PC-3 (cell line): ENCODE data around the gene SLC24A3. TPM values are rescaled to one million over a fixed set of nuclear protein-coding genes. Genes with fewer than 3 reads are reported as not detected.

Source experiments
- ATAC-seq: fragments of 200-7000 bp; cut with Tn5 transposase; 2 replicates; pipeline ENCODE4 v1.9.1; 2020; ENCODE audit warnings: mild to moderate bottlenecking, moderate library complexity
- BruUV-seq: library from RNA; stranded (reverse); fragments of 400-500 nt; replicated peaks from 2 replicates; lab custom pipeline; 2021; lab: Mats Ljungman, UMichigan
- CTCF ChIA-PET: fragments of 300-600 bp; sonication (Branson Sonifier 250); formaldehyde crosslinking; loops from one replicate; lab custom pipeline; 2022; ENCODE audit warnings: antibody characterized with exemption; lab: Charles Lee
- POLR2A ChIA-PET: fragments of 300-600 bp; sonication (Branson Sonifier 250); formaldehyde crosslinking; loops from one replicate; lab custom pipeline; 2022; ENCODE audit warnings: antibody characterized with exemption; ENCODE audit not compliant: unreplicated experiment; lab: Charles Lee
- DNase-seq: peaks from one replicate; pipeline ENCODE4 v3.0.0-alpha.2; 2015
- H2AFZ ChIP-seq: fragments of 300-600 bp; sonication (generic); 2 replicates; pipeline ENCODE4 v1.6.0; 2016; ENCODE audit warnings: antibody characterized with exemption, low read length
- H3F3A ChIP-seq: fragments of 300-600 bp; sonication (generic); one replicate; pipeline ENCODE4 v1.6.0; 2017; ENCODE audit warnings: antibody characterized with exemption, low read length, control low read depth, mild to moderate bottlenecking; ENCODE audit not compliant: unreplicated experiment
- H3K27ac ChIP-seq: fragments of 300-600 bp; sonication (generic); 2 replicates; pipeline ENCODE4 v1.5.1; 2016; ENCODE audit warnings: mild to moderate bottlenecking, low read length
- H3K27me3 ChIP-seq: fragments of 300-600 bp; sonication (generic); 2 replicates; pipeline ENCODE4 v1.6.1; 2016; ENCODE audit warnings: low read length, mixed read lengths
- H3K36me3 ChIP-seq: fragments of 300-600 bp; sonication (generic); 2 replicates; pipeline ENCODE4 v1.6.1; 2016; ENCODE audit warnings: low read depth, mixed run types, low read length, mixed read lengths
- H3K4me1 ChIP-seq: fragments of 300-600 bp; sonication (generic); 2 replicates; pipeline ENCODE4 v1.5.1; 2016; ENCODE audit warnings: low read length; ENCODE audit not compliant: insufficient read depth
- H3K4me2 ChIP-seq: fragments of 300-600 bp; sonication (generic); 2 replicates; pipeline ENCODE4 v1.6.0; 2016; ENCODE audit warnings: low read length
- H3K4me3 ChIP-seq: fragments of 300-600 bp; sonication (generic); 2 replicates; pipeline ENCODE4 v1.5.1; 2016; ENCODE audit warnings: mild to moderate bottlenecking, low read length, mixed read lengths
- H3K79me2 ChIP-seq: fragments of 300-600 bp; sonication (generic); 2 replicates; pipeline ENCODE4 v1.6.1; 2017; ENCODE audit warnings: low read length, mixed read lengths
- H3K9ac ChIP-seq: fragments of 300-600 bp; sonication (generic); 2 replicates; pipeline ENCODE4 v1.6.0; 2016; ENCODE audit warnings: mild to moderate bottlenecking, low read length
- H3K9me2 ChIP-seq: fragments of 300-600 bp; sonication (generic); replicated peaks from 2 replicates; pipeline ENCODE4 v1.6.1; 2016; ENCODE audit warnings: mixed run types, low read length, mixed read lengths
- H3K9me3 ChIP-seq: fragments of 300-600 bp; sonication (generic); 2 replicates; pipeline ENCODE4 v1.6.1; 2016; ENCODE audit warnings: low read length, mixed read lengths
- H4K20me1 ChIP-seq: fragments of 300-600 bp; sonication (generic); 2 replicates; pipeline ENCODE4 v1.6.1; 2016; ENCODE audit warnings: low read length, mixed read lengths
- EZH2 ChIP-seq: fragments of 300-600 bp; sonication (generic); IDR thresholded peaks from one replicate; pipeline ENCODE4 v1.6.1; 2017; ENCODE audit warnings: antibody characterized with exemption, mild to moderate bottlenecking, low read length; ENCODE audit not compliant: unreplicated experiment
- EZH2phosphoT487 ChIP-seq: fragments of 300-600 bp; sonication (generic); IDR thresholded peaks from 2 replicates; pipeline ENCODE4 v1.6.1; 2018; ENCODE audit warnings: mild to moderate bottlenecking, antibody characterized with exemption, low read length, borderline replicate concordance
- intact Hi-C: fragments of 100-400 bp; cut with micrococcal nuclease; formaldehyde crosslinking; loops from 2 replicates; pipeline ENCODE4 v1.9.0; 2023
- total RNA-seq: library from RNA; depleted of rRNA; stranded (reverse); fragments of >200 nt; gene quantifications from 2 replicates; pipeline ENCODE4 v1.2.3, GENCODE V29; 2014
- TF ChIP-seq, protein P1 (sequence below): fragments of 300-600 bp; sonication (generic); conservative IDR thresholded peaks from 2 replicates; pipeline ENCODE4 v1.5.1; 2017; ENCODE audit warnings: antibody characterized with exemption, low read depth, mild to moderate bottlenecking, low read length

Gene SLC24A3
- total RNA-seq, 1 experiment from 2014 or later = 0.11 TPM

GRCh38 chr20:19428324-19428723 lies 215.9 kb downstream of the SLC24A3 start:
- intact Hi-C loops = no loop called here
- H3K79me2 ChIP-seq = no peaks in the 10 kb centered on the region
- DNase-seq (no peak), ATAC-seq (no peak)
- H3K9me3 ChIP-seq = no peaks in the 10 kb centered on the region
- no peaks in the 10 kb centered on the region for H3K4me1 ChIP-seq
- H3K27ac ChIP-seq = no peak overlapping the region
- ChIA-PET POLR2A (no interaction called here), CTCF (no interaction called here)
- no TSS peak for BruUV-seq
- H3K9ac ChIP-seq = no peak overlapping the region
- no peak overlapping the region for H2AFZ ChIP-seq
- H3K4me3 ChIP-seq = no peak overlapping the region
- peaks cover 93% of the 10 kb centered on the region for H3K27me3 ChIP-seq
- no peak for TF ChIP-seq EZH2
- no peak for TF ChIP-seq EZH2phosphoT487
- TF ChIP-seq, protein P1, sequence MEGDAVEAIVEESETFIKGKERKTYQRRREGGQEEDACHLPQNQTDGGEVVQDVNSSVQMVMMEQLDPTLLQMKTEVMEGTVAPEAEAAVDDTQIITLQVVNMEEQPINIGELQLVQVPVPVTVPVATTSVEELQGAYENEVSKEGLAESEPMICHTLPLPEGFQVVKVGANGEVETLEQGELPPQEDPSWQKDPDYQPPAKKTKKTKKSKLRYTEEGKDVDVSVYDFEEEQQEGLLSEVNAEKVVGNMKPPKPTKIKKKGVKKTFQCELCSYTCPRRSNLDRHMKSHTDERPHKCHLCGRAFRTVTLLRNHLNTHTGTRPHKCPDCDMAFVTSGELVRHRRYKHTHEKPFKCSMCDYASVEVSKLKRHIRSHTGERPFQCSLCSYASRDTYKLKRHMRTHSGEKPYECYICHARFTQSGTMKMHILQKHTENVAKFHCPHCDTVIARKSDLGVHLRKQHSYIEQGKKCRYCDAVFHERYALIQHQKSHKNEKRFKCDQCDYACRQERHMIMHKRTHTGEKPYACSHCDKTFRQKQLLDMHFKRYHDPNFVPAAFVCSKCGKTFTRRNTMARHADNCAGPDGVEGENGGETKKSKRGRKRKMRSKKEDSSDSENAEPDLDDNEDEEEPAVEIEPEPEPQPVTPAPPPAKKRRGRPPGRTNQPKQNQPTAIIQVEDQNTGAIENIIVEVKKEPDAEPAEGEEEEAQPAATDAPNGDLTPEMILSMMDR = no peak
- no peaks in the 10 kb centered on the region for H4K20me1 ChIP-seq
- H3K4me2 ChIP-seq = no peak overlapping the region
- H3F3A ChIP-seq = no peaks in the 10 kb centered on the region
- no peaks in the 10 kb centered on the region for H3K9me2 ChIP-seq
- H3K36me3 ChIP-seq = no peaks in the 10 kb centered on the region

DNA sequence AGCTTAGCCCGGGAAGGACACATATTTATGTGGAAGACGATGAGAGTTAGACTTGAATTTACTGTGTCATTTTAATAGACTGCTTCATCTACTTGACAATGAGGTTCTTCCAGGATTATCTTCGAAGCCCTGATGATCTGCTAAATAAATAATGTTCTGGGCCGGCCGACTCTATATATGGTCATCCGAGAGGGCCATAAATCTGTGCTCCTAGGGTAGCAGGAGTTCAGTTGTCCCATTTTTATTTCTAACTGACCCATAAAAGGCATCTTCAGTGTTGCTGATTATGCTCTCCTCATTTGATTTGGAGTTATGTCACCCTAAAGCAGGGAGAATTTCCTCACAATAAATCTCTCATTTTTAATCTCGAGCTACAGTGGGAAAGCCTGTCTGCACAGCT lies 217.1 kb downstream of the SLC24A3 start:
- DNase-seq = no peak
- BruUV-seq = no TSS peak
- no peak overlapping the region for H3K4me2 ChIP-seq
- H2AFZ ChIP-seq = no peak overlapping the region
- ChIA-PET CTCF (no interaction called here), POLR2A (no interaction called here)
- H3F3A ChIP-seq = no peaks in the 10 kb centered on the region
- TF ChIP-seq EZH2 (no peak), EZH2phosphoT487 (no peak)
- TF ChIP-seq, protein P1 = no peak
- H3K27me3 ChIP-seq = peaks cover 93% of the 10 kb centered on the region
- H3K36me3 ChIP-seq = no peaks in the 10 kb centered on the region
- intact Hi-C loops = no loop called here
- no peak for ATAC-seq
- no peak overlapping the region for H3K27ac ChIP-seq
- H3K4me1 ChIP-seq = no peaks in the 10 kb centered on the region
- no peak overlapping the region for H3K9ac ChIP-seq
- no peaks in the 10 kb centered on the region for H3K9me2 ChIP-seq
- H3K9me3 ChIP-seq = no peaks in the 10 kb centered on the region
- H3K4me3 ChIP-seq = no peak overlapping the region
- no peaks in the 10 kb centered on the region for H4K20me1 ChIP-seq
- H3K79me2 ChIP-seq = no peaks in the 10 kb centered on the region

DNA sequence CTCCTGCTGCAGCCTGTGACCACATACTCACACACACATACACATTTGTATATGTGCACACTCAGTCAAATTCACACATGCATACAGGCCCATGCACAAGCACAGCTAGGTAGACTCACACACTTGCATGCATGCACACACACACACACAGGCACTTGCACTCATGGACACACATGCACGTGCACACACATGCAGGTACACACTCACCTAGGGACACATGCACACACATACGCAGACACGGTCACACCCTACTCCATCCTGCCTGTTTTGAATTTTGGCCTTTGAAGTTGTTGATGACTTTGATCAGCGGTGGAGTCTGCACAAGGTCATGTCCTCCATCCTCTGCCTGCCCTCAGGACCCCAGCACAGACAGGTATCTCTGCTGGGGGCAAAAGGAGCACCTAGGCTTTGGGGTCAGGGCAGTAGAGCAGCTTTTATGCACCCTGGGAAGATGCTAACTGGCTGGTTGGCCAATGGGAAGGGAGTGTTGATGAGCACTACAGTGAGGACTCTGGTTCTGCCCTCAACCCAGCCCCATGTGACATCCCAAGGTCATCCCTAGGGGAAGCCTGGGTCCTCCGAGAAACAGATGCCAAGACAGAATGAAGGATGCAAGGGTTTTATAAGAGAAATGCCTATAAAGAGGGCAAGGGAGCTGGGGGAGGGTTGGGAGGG lies 218.3 kb downstream of the SLC24A3 start:
- no peak overlapping the region for H3K9ac ChIP-seq
- H3F3A ChIP-seq = no peaks in the 10 kb centered on the region
- TF ChIP-seq, protein P1 = no peak
- no peak for TF ChIP-seq EZH2phosphoT487
- TF ChIP-seq EZH2 = no peak
- CTCF ChIA-PET = no interaction called here
- H3K9me3 ChIP-seq = no peaks in the 10 kb centered on the region
- H3K27me3 ChIP-seq = peaks cover 88% of the 10 kb centered on the region
- intact Hi-C loops = no loop called here
- H2AFZ ChIP-seq = no peak overlapping the region
- ATAC-seq (no peak), DNase-seq (no peak)
- no TSS peak for BruUV-seq
- POLR2A ChIA-PET = no interaction called here
- no peaks in the 10 kb centered on the region for H3K9me2 ChIP-seq
- H3K27ac ChIP-seq = no peak overlapping the region
- no peaks in the 10 kb centered on the region for H4K20me1 ChIP-seq
- H3K79me2 ChIP-seq = no peaks in the 10 kb centered on the region
- no peaks in the 10 kb centered on the region for H3K4me1 ChIP-seq
- no peaks in the 10 kb centered on the region for H3K36me3 ChIP-seq
- no peak overlapping the region for H3K4me3 ChIP-seq
- H3K4me2 ChIP-seq = no peak overlapping the region
